ENCODE data around the gene HK1.
A peak's percentile ranks its signal among the peaks of the same experiment; 100 is the strongest.

Gene HK1

GRCh38 chr10:69404786-69405185, 126.5 kb downstream of the HK1 start:
- no peak for DNase-seq (ENCODE audit: low read depth)

- no peak for DNase-seq (ENCODE audit: low read depth)
These were observed 126.9 kb downstream of the HK1 start for GRCh38 chr10:69405221-69405620.

- DNase-seq (ENCODE audit: low read depth): no peak
These were observed 128.1 kb downstream of the HK1 start for GRCh38 chr10:69406302-69406811.

- no peak for DNase-seq (ENCODE audit: low read depth)
These were observed 128.7 kb downstream of the HK1 start for GRCh38 chr10:69406816-69407580.

GRCh38 chr10:69407621-69408301, 129.5 kb downstream of the HK1 start:
- DNase-seq (ENCODE audit: low read depth): no peak

- peak; percentile 79 for DNase-seq (ENCODE audit: low read depth)
These were observed 130.3 kb downstream of the HK1 start for GRCh38 chr10:69408318-69409175.

- no peak for DNase-seq (ENCODE audit: low read depth)
These were observed 130.8 kb downstream of the HK1 start for GRCh38 chr10:69409176-69409495.

GRCh38 chr10:69409968-69410367, 131.7 kb downstream of the HK1 start:
- no peak for DNase-seq (ENCODE audit: low read depth)

- no peak for DNase-seq (ENCODE audit: low read depth)
These were observed 132.2 kb downstream of the HK1 start for GRCh38 chr10:69410487-69410886.

- no peak for DNase-seq (ENCODE audit: low read depth)
These were observed 133.2 kb downstream of the HK1 start for GRCh38 chr10:69411476-69411875.

- no peak for DNase-seq (ENCODE audit: low read depth)
These were observed 134.0 kb downstream of the HK1 start for GRCh38 chr10:69412232-69412790.

GRCh38 chr10:69413221-69413865, 135.0 kb downstream of the HK1 start:
- DNase-seq (ENCODE audit: low read depth): no peak

GRCh38 chr10:69414036-69415018, 136.0 kb downstream of the HK1 start:
- DNase-seq (ENCODE audit: low read depth): no peak

- DNase-seq (ENCODE audit: low read depth): no peak
These were observed 136.8 kb downstream of the HK1 start for GRCh38 chr10:69415049-69415448.

- no peak for DNase-seq (ENCODE audit: low read depth)
These were observed 137.7 kb downstream of the HK1 start for GRCh38 chr10:69415951-69416350.

- no peak for DNase-seq (ENCODE audit: low read depth)
These were observed 138.4 kb downstream of the HK1 start, which contains the start of gene TACR2 for GRCh38 chr10:69416695-69417094. Gene TACR2 (minus strand): TSS chr10:69416918. CDS start chr10:69416323, 595 bp downstream.

- DNase-seq (ENCODE audit: low read depth): no peak
These were observed 139.2 kb downstream of the HK1 start for GRCh38 chr10:69417542-69417941.

GRCh38 chr10:69418052-69418752, 139.9 kb downstream of the HK1 start:
- no peak for DNase-seq (ENCODE audit: low read depth)

GRCh38 chr10:69419096-69419743, 140.9 kb downstream of the HK1 start:
- DNase-seq (ENCODE audit: low read depth): no peak

Data from T-helper 22 cell (primary cell).